D721Med (cell line): ENCODE measurements around the gene YIF1A.

Experiments
- DNase-seq: peaks from one replicate; pipeline ENCODE4 v3.0.0; 2011; ENCODE audit warnings: low spot score; ENCODE audit not compliant: insufficient read length
- FAIRE-seq: peaks from 2 replicates; lab custom pipeline; 2011; peaks lifted over from hg19 to GRCh38; lab: Jason Lieb, UNC
- TF ChIP-seq, protein P1 (sequence below): IDR thresholded peaks from 2 replicates; pipeline ENCODE4 v1.5.1; 2012; ENCODE audit warnings: mild to moderate bottlenecking, control low read depth; ENCODE audit not compliant: insufficient read depth; ENCODE audit errors: missing control alignments

Gene YIF1A

DNA sequence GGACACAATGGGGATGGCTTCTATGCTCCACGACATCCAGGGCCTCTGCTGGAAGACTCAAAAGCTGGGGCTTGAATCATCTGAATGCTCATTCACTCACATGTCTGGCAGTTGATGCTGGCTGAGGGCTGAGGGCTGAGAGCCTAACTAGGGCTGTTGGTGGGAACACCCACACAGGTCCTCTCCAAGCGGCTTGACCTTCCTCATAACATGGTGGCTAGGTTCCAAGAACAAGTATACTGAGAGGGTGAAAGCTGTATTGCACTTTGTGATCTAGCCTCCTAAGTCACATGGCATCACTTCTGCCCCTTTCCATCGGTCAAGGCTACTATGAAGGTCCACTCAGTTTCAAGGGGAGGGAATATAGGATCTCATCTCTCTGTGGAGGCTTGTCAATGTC lies 10.2 kb upstream of the YIF1A start:
- no peak for DNase-seq
- FAIRE-seq = no peak

DNA sequence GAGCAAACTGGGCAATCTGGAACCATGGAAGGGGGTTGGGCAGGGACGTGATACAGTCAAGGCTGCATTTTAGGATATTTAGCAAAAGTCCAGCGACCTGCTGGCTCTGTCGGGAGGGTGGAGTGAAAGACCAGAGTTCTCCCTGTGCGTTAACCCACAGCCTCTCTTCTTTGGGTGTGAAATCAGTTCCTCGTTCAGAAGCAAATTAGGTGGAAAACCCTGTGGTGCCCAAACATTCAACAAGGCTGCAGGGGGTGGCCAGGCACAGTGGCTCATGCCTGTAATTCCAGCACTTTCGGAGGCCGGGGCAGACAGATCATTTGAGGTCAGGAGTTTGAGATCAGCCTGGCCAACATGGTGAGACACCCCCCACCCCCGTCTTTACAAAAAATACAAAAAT lies 8.7 kb upstream of the YIF1A start:
- TF ChIP-seq, protein P1, sequence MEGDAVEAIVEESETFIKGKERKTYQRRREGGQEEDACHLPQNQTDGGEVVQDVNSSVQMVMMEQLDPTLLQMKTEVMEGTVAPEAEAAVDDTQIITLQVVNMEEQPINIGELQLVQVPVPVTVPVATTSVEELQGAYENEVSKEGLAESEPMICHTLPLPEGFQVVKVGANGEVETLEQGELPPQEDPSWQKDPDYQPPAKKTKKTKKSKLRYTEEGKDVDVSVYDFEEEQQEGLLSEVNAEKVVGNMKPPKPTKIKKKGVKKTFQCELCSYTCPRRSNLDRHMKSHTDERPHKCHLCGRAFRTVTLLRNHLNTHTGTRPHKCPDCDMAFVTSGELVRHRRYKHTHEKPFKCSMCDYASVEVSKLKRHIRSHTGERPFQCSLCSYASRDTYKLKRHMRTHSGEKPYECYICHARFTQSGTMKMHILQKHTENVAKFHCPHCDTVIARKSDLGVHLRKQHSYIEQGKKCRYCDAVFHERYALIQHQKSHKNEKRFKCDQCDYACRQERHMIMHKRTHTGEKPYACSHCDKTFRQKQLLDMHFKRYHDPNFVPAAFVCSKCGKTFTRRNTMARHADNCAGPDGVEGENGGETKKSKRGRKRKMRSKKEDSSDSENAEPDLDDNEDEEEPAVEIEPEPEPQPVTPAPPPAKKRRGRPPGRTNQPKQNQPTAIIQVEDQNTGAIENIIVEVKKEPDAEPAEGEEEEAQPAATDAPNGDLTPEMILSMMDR = no peak
- no peak for FAIRE-seq
- no peak for DNase-seq

More for the DNA sequence above, 10.2 kb upstream of the YIF1A start:
- TF ChIP-seq, protein P1 = no peak

DNA sequence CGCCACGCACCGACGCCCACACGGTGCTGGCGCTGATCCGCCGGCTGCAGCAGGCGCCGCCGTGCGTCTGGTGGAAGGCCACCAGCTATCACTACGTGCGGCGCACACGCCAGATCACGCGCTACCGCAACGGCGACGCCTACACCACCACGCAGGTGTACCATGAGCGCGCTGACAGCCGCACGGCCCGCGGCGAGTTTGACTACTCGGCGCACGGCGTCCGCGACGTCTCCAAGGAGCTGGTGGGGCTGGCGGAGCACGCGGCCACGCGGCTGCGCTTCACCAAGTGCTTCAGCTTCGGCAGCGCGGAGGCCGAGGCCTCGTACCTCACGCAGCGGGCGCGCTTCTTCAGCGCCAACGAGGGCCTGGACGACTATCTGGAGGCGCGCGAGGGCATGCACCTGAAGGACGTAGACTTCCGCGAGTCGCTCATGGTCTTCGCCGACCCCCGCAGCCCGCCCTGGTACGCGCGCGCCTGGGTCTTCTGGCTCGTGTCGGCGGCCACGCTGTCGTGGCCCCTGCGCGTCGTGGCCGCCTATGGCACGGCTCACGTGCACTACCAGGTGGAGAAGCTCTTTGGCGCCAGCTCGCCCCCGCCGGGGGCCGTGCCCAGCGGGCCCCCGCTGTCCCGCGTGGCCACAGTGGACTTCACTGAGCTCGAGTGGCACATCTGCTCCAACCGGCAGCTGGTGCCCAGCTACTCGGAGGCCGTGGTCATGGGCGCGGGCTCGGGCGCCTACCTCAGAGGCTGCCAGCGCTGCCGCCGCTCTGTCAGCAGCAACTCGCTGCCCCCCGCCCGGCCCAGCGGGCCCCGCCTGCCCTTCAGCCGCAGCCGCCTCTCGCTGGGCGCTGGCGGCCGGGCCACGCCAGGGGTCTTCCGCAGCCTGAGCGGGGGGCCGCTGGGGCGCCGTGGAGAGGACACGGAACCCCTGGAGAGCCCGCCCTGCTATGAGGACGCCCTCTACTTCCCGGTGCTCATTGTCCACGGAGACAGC lies 6.0 kb upstream of the YIF1A start:
- DNase-seq (no peak), FAIRE-seq (no peak)
- TF ChIP-seq, protein P1 = no peak

DNA sequence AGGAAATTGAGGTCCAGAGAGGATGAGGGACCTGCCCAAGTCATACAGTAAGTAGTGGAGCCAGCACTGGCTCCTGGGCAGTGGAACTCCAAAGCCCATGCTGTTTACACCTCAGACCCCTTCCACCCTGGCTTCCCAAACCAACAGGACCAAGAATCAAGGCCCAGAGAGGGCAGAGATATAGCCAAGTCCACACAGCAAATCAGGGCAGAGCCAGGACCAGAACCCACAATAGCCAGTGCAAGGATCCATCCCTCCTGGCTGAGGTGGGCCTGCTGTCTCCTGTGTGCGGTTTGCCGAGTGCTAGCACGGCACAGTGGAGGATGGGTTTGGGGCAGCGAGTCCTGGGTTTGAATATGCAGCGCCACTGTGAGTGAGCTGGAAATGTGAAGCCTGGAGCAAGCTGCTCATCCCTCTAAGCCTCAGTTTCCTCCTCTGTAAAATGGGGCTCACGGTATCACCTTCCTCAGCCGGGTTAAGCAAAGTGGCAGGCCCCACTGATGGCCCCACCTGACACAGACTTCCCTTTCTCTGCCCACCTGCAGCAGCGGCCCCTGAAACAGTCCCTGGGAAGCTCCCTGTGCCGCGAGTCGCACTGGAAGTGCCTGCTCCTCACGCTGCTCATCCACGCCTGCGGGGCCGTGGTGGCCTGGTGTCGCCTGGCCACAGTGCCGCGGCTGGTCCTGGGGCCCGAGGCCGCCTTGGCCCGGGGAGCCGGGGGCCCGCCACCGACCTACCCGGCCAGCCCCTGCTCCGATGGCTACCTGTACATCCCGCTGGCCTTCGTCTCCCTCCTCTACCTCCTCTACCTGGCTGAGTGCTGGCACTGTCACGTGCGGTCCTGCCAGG lies 5.1 kb upstream of the YIF1A start:
- FAIRE-seq = no peak
- TF ChIP-seq, protein P1 = no peak

DNA sequence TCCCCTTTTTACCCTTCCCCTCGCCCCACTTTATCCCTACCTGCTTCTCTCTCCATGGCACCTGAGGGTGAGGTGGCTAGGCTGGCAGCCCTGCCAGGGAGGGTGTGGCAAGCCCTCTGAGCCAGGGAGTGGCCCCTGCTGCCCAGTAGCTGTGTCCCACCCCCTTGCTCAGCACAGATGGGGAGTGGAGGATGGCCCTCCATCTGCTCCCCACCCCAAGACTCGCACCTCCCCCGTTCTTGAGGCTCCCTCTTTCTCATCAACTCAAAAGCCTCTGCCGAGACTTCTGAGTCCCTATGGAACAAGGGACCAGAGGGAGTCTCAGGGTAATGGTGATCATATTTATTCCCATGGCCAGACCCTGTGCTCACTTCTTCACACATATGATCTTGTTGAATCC lies 4.4 kb upstream of the YIF1A start:
- no peak for DNase-seq
- TF ChIP-seq, protein P1 = no peak
- no peak for FAIRE-seq

More for the DNA sequence above, 5.1 kb upstream of the YIF1A start:
- DNase-seq = no peak

DNA sequence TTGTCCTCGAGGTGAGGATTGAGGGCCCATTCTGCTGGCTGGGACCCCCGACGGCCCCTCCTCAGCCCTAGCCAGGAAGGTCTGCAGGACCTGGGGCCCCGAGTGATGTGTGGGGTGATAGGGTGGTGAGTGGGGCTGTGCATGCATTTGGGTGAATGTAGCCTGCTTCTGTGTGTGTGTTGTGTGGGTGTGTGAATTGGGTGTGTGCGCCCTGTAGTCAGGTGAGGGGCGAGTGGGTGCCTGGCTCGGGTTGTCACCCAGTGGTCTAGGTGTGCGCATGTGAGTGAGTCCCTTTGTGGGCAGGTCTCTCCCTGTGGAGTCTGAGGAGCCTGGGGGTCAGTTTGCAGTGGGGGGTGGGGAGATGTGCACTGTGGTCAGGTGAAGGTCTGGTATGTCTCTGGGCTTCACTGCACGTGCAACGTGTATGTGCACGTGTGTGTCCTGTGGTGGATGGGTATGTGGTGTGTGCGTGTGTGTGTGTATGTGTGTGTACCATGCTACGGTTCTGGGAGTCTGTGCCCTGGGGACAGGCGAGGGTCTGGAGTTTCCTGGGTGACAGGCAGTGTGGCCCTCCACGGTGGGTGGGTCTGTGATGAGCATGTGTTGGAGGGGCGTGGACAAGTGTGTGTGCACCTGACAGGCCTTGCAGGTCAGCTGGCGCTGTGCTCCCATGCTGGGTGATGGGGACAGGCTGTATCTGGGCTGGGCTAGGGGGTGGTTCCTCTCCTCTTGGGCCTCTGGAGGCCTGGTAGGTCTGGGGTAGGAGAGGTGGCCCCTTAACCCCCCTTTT lies 3.8 kb upstream of the YIF1A start:
- no peak for FAIRE-seq
- TF ChIP-seq, protein P1 = no peak
- DNase-seq = no peak
